H1 (cell line): ENCODE measurements around the gene ANGPTL2. TPM values are rescaled to one million over a fixed set of nuclear protein-coding genes. Genes with fewer than 3 reads are reported as not detected.

Source experiments
- FOSL1 ChIP-seq: IDR thresholded peaks from 2 replicates; pipeline ENCODE4 v1.6.1; 2011; ENCODE audit warnings: mild to moderate bottlenecking, low read depth, low read length, moderate library complexity; ENCODE audit not compliant: insufficient read depth
- SUZ12 ChIP-seq: fragments of 200-600 bp; sonication (generic); IDR thresholded peaks from 2 replicates; pipeline ENCODE4 v1.6.1; 2012; ENCODE audit warnings: mild to moderate bottlenecking, inconsistent platforms, low read length, moderate library complexity, mixed read lengths
- TAF1 ChIP-seq: IDR thresholded peaks from 2 replicates; pipeline ENCODE4 v1.6.1; 2011; ENCODE audit warnings: mild to moderate bottlenecking, low read depth, low read length
- polyA plus RNA-seq, 7 experiments: library from polyadenylated mRNA; depleted of rRNA in 3 of 7; stranded (reverse) in 5 of 7; unstranded in 2 of 7; fragments of >200 nt in 5 of 7; fragments of 200-250 nt in 2 of 7; gene quantifications; 1 replicate in 5 of 7; 2 replicates in 1 of 7; 4 replicates in 1 of 7; pipeline versions ENCODE4 v1.2.1 to v1.2.3, GENCODE V29; 2011 to 2013; ENCODE audit warnings: missing spikeins in 2 of 7, mixed read lengths in 2 of 7
- total RNA-seq: library from RNA; stranded (reverse); fragmentation: NEBNext Ultra II Directional; extraction: Animal tissue kit (Norgen Biotek cat#: 25700); gene quantifications from 2 replicates; pipeline ENCODE4 v1.2.1, GENCODE V29; 2021
- TF ChIP-seq, protein P1 (sequence below): fragments of 300-600 bp; sonication (generic); IDR thresholded peaks from 2 replicates; pipeline ENCODE4 v1.7.1; 2012; ENCODE audit warnings: low read length, moderate library complexity, mild to moderate bottlenecking, inconsistent platforms; ENCODE audit not compliant: insufficient replicate concordance
- TF ChIP-seq, protein P2 (sequence below): IDR thresholded peaks from 2 replicates; pipeline ENCODE4 v1.6.1; 2012; ENCODE audit warnings: inconsistent platforms

ANGPTL2 gene
- total and polyA plus RNA-seq, 2 of the 8 experiments (the other 6 are each of a cell fraction or from before 2014, with no cell fraction given) = 9.0 to 10.6 TPM

DNA sequence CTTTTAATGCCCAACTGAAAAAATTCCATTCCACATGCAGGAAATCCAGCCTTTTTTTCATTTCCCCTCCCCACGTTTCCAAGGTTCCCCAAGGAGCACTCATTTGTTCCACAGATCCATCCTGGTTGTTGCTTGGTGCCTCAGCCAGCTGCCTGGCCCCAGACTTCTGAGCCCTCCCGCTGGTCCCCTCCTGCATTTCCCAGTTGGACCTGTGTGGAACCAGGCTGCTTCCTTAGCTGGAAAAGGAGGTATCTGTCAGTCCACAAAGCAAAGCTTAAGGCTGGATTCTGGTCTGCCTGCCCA lies 44.8 kb downstream of the ANGPTL2 start (continued):
- TF ChIP-seq, protein P1, sequence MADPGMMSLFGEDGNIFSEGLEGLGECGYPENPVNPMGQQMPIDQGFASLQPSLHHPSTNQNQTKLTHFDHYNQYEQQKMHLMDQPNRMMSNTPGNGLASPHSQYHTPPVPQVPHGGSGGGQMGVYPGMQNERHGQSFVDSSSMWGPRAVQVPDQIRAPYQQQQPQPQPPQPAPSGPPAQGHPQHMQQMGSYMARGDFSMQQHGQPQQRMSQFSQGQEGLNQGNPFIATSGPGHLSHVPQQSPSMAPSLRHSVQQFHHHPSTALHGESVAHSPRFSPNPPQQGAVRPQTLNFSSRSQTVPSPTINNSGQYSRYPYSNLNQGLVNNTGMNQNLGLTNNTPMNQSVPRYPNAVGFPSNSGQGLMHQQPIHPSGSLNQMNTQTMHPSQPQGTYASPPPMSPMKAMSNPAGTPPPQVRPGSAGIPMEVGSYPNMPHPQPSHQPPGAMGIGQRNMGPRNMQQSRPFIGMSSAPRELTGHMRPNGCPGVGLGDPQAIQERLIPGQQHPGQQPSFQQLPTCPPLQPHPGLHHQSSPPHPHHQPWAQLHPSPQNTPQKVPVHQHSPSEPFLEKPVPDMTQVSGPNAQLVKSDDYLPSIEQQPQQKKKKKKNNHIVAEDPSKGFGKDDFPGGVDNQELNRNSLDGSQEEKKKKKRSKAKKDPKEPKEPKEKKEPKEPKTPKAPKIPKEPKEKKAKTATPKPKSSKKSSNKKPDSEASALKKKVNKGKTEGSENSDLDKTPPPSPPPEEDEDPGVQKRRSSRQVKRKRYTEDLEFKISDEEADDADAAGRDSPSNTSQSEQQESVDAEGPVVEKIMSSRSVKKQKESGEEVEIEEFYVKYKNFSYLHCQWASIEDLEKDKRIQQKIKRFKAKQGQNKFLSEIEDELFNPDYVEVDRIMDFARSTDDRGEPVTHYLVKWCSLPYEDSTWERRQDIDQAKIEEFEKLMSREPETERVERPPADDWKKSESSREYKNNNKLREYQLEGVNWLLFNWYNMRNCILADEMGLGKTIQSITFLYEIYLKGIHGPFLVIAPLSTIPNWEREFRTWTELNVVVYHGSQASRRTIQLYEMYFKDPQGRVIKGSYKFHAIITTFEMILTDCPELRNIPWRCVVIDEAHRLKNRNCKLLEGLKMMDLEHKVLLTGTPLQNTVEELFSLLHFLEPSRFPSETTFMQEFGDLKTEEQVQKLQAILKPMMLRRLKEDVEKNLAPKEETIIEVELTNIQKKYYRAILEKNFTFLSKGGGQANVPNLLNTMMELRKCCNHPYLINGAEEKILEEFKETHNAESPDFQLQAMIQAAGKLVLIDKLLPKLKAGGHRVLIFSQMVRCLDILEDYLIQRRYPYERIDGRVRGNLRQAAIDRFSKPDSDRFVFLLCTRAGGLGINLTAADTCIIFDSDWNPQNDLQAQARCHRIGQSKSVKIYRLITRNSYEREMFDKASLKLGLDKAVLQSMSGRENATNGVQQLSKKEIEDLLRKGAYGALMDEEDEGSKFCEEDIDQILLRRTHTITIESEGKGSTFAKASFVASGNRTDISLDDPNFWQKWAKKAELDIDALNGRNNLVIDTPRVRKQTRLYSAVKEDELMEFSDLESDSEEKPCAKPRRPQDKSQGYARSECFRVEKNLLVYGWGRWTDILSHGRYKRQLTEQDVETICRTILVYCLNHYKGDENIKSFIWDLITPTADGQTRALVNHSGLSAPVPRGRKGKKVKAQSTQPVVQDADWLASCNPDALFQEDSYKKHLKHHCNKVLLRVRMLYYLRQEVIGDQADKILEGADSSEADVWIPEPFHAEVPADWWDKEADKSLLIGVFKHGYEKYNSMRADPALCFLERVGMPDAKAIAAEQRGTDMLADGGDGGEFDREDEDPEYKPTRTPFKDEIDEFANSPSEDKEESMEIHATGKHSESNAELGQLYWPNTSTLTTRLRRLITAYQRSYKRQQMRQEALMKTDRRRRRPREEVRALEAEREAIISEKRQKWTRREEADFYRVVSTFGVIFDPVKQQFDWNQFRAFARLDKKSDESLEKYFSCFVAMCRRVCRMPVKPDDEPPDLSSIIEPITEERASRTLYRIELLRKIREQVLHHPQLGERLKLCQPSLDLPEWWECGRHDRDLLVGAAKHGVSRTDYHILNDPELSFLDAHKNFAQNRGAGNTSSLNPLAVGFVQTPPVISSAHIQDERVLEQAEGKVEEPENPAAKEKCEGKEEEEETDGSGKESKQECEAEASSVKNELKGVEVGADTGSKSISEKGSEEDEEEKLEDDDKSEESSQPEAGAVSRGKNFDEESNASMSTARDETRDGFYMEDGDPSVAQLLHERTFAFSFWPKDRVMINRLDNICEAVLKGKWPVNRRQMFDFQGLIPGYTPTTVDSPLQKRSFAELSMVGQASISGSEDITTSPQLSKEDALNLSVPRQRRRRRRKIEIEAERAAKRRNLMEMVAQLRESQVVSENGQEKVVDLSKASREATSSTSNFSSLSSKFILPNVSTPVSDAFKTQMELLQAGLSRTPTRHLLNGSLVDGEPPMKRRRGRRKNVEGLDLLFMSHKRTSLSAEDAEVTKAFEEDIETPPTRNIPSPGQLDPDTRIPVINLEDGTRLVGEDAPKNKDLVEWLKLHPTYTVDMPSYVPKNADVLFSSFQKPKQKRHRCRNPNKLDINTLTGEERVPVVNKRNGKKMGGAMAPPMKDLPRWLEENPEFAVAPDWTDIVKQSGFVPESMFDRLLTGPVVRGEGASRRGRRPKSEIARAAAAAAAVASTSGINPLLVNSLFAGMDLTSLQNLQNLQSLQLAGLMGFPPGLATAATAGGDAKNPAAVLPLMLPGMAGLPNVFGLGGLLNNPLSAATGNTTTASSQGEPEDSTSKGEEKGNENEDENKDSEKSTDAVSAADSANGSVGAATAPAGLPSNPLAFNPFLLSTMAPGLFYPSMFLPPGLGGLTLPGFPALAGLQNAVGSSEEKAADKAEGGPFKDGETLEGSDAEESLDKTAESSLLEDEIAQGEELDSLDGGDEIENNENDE = no peak
- TF ChIP-seq, protein P2, sequence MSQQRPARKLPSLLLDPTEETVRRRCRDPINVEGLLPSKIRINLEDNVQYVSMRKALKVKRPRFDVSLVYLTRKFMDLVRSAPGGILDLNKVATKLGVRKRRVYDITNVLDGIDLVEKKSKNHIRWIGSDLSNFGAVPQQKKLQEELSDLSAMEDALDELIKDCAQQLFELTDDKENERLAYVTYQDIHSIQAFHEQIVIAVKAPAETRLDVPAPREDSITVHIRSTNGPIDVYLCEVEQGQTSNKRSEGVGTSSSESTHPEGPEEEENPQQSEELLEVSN = no peak
- TF ChIP-seq FOSL1 = no peak
- TF ChIP-seq TAF1 = no peak
- TF ChIP-seq SUZ12 = no peak
